Adrenal gland (tissue), 12 donors: ENCODE measurements around the gene NEGR1. TPM values are rescaled to one million over a fixed set of nuclear protein-coding genes. Genes with fewer than 3 reads are reported as not detected.

ENCODE experiments used
- DNase-seq, 7 donors: peaks; one replicate each; pipeline ENCODE4 v3.0.0-alpha.2; 2019 to 2020
- H3K27ac ChIP-seq, 5 donors: fragments of 200-600 bp; sonication (generic) in 4 of 5; 1 replicate in 3 of 5; 2 replicates in 2 of 5; pipeline versions ENCODE4 v1.5.1 to v1.8.0; 2016 to 2020; ENCODE audit warnings: mild to moderate bottlenecking in 1 of 5
- H3K27me3 ChIP-seq: fragments of 200-600 bp; 2 replicates; pipeline ENCODE4 v1.8.0; 2021
- H3K36me3 ChIP-seq, 2 donors: fragments of 200-600 bp; replicated peaks in 1 of 2; 1 replicate in 1 of 2; 2 replicates in 1 of 2; pipeline versions ENCODE4 v1.5.1 to v1.8.0; 2018 to 2022
- H3K4me1 ChIP-seq, 2 donors: fragments of 200-600 bp; replicated peaks in 1 of 2; 1 replicate in 1 of 2; 2 replicates in 1 of 2; pipeline versions ENCODE4 v1.5.1 to v1.8.0; 2018 to 2021
- H3K4me3 ChIP-seq, 4 donors: fragments of 200-600 bp; sonication (generic) in 3 of 4; one replicate each; pipeline ENCODE4 v1.5.1; 2016 to 2018
- H3K9me3 ChIP-seq, 3 donors: fragments of 200-600 bp; sonication (generic) in 1 of 3; replicated peaks in 1 of 3; 1 replicate in 2 of 3; 2 replicates in 1 of 3; pipeline versions ENCODE4 v1.5.1 to v1.8.0; 2016 to 2021
- CTCF ChIP-seq, 6 experiments: fragments of 450-650 bp in 4 of 6; fragments of 200-600 bp in 2 of 6; sonication (generic) in 1 of 6; IDR thresholded peaks; 1 replicate in 5 of 6; 2 replicates in 1 of 6; pipeline versions ENCODE4 v1.5.1 to v1.8.0; 2016 to 2021; ENCODE audit warnings: antibody characterized with exemption in 6 of 6, mild to moderate bottlenecking in 2 of 6, moderate library complexity in 1 of 6
- POLR2A ChIP-seq, 2 donors: fragments of 450-650 bp; IDR thresholded peaks; one replicate each; pipeline ENCODE4 v1.6.1; 2017; ENCODE audit warnings: antibody characterized with exemption in 2 of 2, mild to moderate bottlenecking in 2 of 2, moderate library complexity in 1 of 2
- WGBS, 4 donors: extraction: QIAGEN DNeasy Blood & Tissue Kit in 2 of 4; methylation state at CpG; one replicate each; pipeline versions ENCODE4 v1.1.5 to v1.1.7; 2013 to 2017; 5-methylcytosine and 5-hydroxymethylcytosine counted together
- intact Hi-C, 2 donors: fragments of 100-400 bp; cut with DNase I; formaldehyde crosslinking; loops; one replicate each; pipeline versions ENCODE4 v1.14.1 to v1.15.0; 2022 to 2023
- polyA plus RNA-seq, 3 donors: library from polyadenylated mRNA; stranded (reverse); fragments of 200-250 nt in 2 of 3; fragments of 350-450 nt in 1 of 3; fragmentation: Illumina TruSeq in 1 of 3; extraction: RNeasy Lipid Tissue Mini Kit (QIAGEN cat#74804) in 1 of 3; gene quantifications; one replicate each; pipeline ENCODE4 v1.2.3, GENCODE V29; 2013 to 2014
- total RNA-seq, 9 donors: library from RNA; depleted of rRNA in 4 of 9; stranded (reverse); fragments of >200 nt in 4 of 9; fragments of 120-200 nt in 1 of 9; fragmentation: NEBNext Ultra II Directional in 1 of 9; extraction: Animal tissue kit (Norgen Biotek cat#: 25700) in 1 of 9; gene quantifications; one replicate each; pipeline versions ENCODE4 v1.1.0 to v1.2.4, GENCODE V29; 2013 to 2023
- donor health status: healthy with polysubstance abuse.
- donor health status: Bipolar disorder and iron deficiency.
- donor health status: DM: yes; HTN: yes; CAD: no.
- donor health status: DM: no; HTN: no; CAD: no.
- donor health status: DM: no; HTN: no; CAD: no.
- donor health status: DM: yes; HTN: yes; CAD: no.

Gene NEGR1
- total and polyA plus RNA-seq, 12 donors: 1.1 to 7.4 (median 4.0) TPM

GRCh38 chr1:71650119-71650518 lies 632.2 kb downstream of the NEGR1 start:
- H3K4me3 ChIP-seq: no peak overlapping the region

DNA sequence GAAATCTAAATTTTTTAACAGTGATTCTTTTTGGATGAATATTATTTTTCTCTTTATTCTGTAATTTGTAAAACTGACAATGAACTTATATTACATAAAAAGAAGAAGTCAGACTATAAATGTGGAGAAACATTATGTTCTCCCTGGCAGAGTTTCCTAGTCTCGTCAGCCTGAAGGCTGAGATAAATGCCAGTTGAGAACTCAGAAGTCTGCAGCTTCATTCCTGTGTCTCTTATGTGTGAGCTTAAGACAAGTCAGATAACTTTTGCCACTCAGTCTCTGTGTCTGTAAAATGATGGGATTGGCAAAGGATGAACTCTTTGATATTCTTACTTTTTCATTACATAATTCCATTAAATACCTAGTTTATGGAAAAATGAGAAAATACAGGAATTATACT lies 632.7 kb downstream of the NEGR1 start:
- H3K9me3 ChIP-seq: no peaks in the 10 kb centered on the region
- intact Hi-C loops: no loop called here
- no peaks in the 10 kb centered on the region for H3K27me3 ChIP-seq
- TF ChIP-seq CTCF (IDR thresholded peaks at IDR 0.05) (no peak), POLR2A (IDR thresholded peaks at IDR 0.05) (no peak)
- H3K27ac ChIP-seq: no peak overlapping the region
- H3K36me3 ChIP-seq: no peaks in the 10 kb centered on the region
- no peaks in the 10 kb centered on the region for H3K4me1 ChIP-seq
- WGBS, 4 donors: 28 to 43% (median 36%) methylated on average over 1 of the region's 1 CpG
- no peak for DNase-seq
- no peak overlapping the region for H3K4me3 ChIP-seq

More at GRCh38 chr1:71650119-71650518, 632.2 kb downstream of the NEGR1 start:
- 70 to 78% (median 76%) methylated on average over 3 of the region's 3 CpGs for WGBS, 4 donors
- intact Hi-C loops: no loop called here
- Histone ChIP-seq H3K4me1 (no peaks in the 10 kb centered on the region), H3K36me3 (no peaks in the 10 kb centered on the region), H3K9me3 (no peaks in the 10 kb centered on the region), H3K27ac (no peak overlapping the region), H3K27me3 (no peaks in the 10 kb centered on the region)
- DNase-seq: no peak
- TF ChIP-seq CTCF (IDR thresholded peaks at IDR 0.05): no peak
- no peak for TF ChIP-seq POLR2A (IDR thresholded peaks at IDR 0.05)

- intact Hi-C loops: no loop called here
- Histone ChIP-seq H3K4me3 (no peak overlapping the region), H3K4me1 (no peaks in the 10 kb centered on the region), H3K36me3 (no peaks in the 10 kb centered on the region), H3K27me3 (no peaks in the 10 kb centered on the region), H3K9me3 (no peaks in the 10 kb centered on the region), H3K27ac (no peak overlapping the region)
- no peak for TF ChIP-seq POLR2A (IDR thresholded peaks at IDR 0.05)
- TF ChIP-seq CTCF (IDR thresholded peaks at IDR 0.05): no peak
- WGBS, 4 donors: 26 to 61% (median 40%) methylated on average over 1 of the region's 1 CpG
- DNase-seq: no peak
These were observed 634.6 kb downstream of the NEGR1 start for GRCh38 chr1:71647513-71648300.

DNA sequence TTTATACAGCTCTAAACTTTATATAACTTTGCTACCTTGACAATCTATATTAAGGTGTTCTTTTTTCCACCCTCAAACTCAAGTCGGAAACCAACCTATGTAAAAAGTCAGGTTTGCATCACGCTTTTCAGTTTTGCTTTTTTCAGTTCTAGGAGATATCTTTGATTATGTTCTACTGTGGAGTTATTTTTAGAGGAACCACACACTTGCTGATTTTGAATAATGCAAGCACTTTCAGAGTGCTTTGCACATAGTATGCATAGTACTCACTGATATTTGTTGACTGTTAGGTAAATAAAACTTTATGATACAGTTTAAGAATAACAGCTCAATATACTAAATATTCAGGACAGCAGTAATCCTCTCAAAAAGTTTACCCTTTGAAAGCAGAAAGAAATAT lies 637.3 kb downstream of the NEGR1 start:
- no peak for TF ChIP-seq CTCF (IDR thresholded peaks at IDR 0.05)
- Histone ChIP-seq H3K9me3 (no peaks in the 10 kb centered on the region), H3K27ac (no peak overlapping the region), H3K4me3 (no peak overlapping the region), H3K4me1 (no peaks in the 10 kb centered on the region), H3K36me3 (no peaks in the 10 kb centered on the region), H3K27me3 (no peaks in the 10 kb centered on the region)
- intact Hi-C loops: no loop called here
- 68 to 87% (median 85%) methylated on average over 2 of the region's 2 CpGs for WGBS, 4 donors
- no peak for DNase-seq
